K562 (cell line): ENCODE results near the gene SERINC3. TPM values are rescaled to one million over a fixed set of nuclear protein-coding genes. Genes with fewer than 3 reads are reported as not detected.
A peak's percentile ranks its signal among the peaks of the same experiment; 100 is the strongest.

ENCODE experiments used
- JUND ChIP-seq, 2 experiments: IDR thresholded peaks; 2 replicates in 1 of 2; 3 replicates in 1 of 2; pipeline ENCODE4 v1.6.1; 2011; ENCODE audit warnings: borderline replicate concordance in 2 of 2, low read depth in 2 of 2, low read length in 2 of 2, improper control_type of control experiment in 1 of 2, missing biosample characterization in 1 of 2, missing genetic modification characterization in 1 of 2, missing genetic modification reagents in 1 of 2
- MED1 ChIP-seq: sonication (generic); formaldehyde crosslinking; IDR thresholded peaks from 2 replicates; pipeline ENCODE4 v1.8.1; 2023; ENCODE audit warnings: missing genetic modification reagents, borderline replicate concordance
- NFXL1 ChIP-seq: fragments of 450-650 bp; formaldehyde crosslinking; IDR thresholded peaks from 2 replicates; pipeline ENCODE4 v1.4.0; 2021; ENCODE audit warnings: mild to moderate bottlenecking
- RFX7 ChIP-seq: fragments of 250-450 bp; sonication (Bioruptor Pico); IDR thresholded peaks from 2 replicates; pipeline ENCODE4 v1.5.1; 2021; ENCODE audit warnings: mild to moderate bottlenecking
- SP1 ChIP-seq: sonication (generic); formaldehyde crosslinking; IDR thresholded peaks from 2 replicates; pipeline ENCODE4 v1.8.1; 2022; ENCODE audit warnings: mild to moderate bottlenecking, missing genetic modification reagents
- SRF ChIP-seq, 2 experiments: fragments of 250-450, 450-650 bp in 1 of 2; sonication (Bioruptor Pico) in 1 of 2; sonication (generic) in 1 of 2; formaldehyde crosslinking; IDR thresholded peaks; 2 replicates each; pipeline versions ENCODE4 v1.5.0 to v1.5.1; 2020 to 2022; ENCODE audit warnings: mild to moderate bottlenecking in 1 of 2, missing genetic modification reagents in 1 of 2
- YBX1 ChIP-seq: fragments of 450-650 bp; IDR thresholded peaks from 2 replicates; pipeline ENCODE4 v1.7.1; 2016; ENCODE audit warnings: mild to moderate bottlenecking
- ZEB2 ChIP-seq: fragments of 450-650 bp; IDR thresholded peaks from 2 replicates; pipeline ENCODE4 v1.6.1; 2016
- ZNF436 ChIP-seq: fragments of 250-450, 450-650 bp; sonication (Bioruptor Pico); formaldehyde crosslinking; IDR thresholded peaks from 2 replicates; pipeline ENCODE4 v1.7.0; 2020; ENCODE audit warnings: mild to moderate bottlenecking
- polyA plus RNA-seq, 8 experiments: library from polyadenylated mRNA; depleted of rRNA in 4 of 8; stranded (reverse) in 5 of 8; unstranded in 3 of 8; fragments of >200 nt; fragmentation: Nextera tagmentation in 2 of 8; fragmentation: Illumina TruSeq in 1 of 8; extraction: Ambion mirVana in 2 of 8; extraction: Trizol in 1 of 8; gene quantifications; 2 replicates each; pipeline versions ENCODE4 v1.2.1 to v1.2.3, GENCODE V29; 2011 to 2014; ENCODE audit warnings: inconsistent platforms in 1 of 8, missing spikeins in 1 of 8
- total RNA-seq, 7 experiments: library from RNA; depleted of rRNA in 6 of 7; stranded (reverse); fragments of >200 nt in 6 of 7; fragmentation: Illumina TruSeq in 2 of 7; extraction: Trizol in 2 of 7; gene quantifications; 2 replicates each; pipeline versions ENCODE4 v1.2.1 to v1.2.3, GENCODE V29; 2011 to 2021; ENCODE audit warnings: low replicate concordance in 1 of 7
- TF ChIP-seq, protein P1 (sequence below): fragments of 150-350 bp; conservative IDR thresholded peaks from 2 replicates; pipeline ENCODE4 v1.6.1; 2014; ENCODE audit warnings: low read length
- TF ChIP-seq, protein P2 (sequence below), 2 experiments: fragments of 450-650 bp; IDR thresholded peaks; 2 replicates each; pipeline ENCODE4 v1.6.1; 2016
- TF ChIP-seq, protein P3 (sequence below), 2 experiments: fragments of 450-650 bp; IDR thresholded peaks; 2 replicates each; pipeline ENCODE4 v1.6.1; 2016; ENCODE audit warnings: mild to moderate bottlenecking in 2 of 2, borderline replicate concordance in 1 of 2, low read depth in 1 of 2, moderate library complexity in 1 of 2

The SERINC3 gene
- total and polyA plus RNA-seq, 9 of the 15 experiments (the other 6 are each of a cell fraction or from before 2014, with no cell fraction given), result 24.7 to 107 (median 48.8) TPM

DNA sequence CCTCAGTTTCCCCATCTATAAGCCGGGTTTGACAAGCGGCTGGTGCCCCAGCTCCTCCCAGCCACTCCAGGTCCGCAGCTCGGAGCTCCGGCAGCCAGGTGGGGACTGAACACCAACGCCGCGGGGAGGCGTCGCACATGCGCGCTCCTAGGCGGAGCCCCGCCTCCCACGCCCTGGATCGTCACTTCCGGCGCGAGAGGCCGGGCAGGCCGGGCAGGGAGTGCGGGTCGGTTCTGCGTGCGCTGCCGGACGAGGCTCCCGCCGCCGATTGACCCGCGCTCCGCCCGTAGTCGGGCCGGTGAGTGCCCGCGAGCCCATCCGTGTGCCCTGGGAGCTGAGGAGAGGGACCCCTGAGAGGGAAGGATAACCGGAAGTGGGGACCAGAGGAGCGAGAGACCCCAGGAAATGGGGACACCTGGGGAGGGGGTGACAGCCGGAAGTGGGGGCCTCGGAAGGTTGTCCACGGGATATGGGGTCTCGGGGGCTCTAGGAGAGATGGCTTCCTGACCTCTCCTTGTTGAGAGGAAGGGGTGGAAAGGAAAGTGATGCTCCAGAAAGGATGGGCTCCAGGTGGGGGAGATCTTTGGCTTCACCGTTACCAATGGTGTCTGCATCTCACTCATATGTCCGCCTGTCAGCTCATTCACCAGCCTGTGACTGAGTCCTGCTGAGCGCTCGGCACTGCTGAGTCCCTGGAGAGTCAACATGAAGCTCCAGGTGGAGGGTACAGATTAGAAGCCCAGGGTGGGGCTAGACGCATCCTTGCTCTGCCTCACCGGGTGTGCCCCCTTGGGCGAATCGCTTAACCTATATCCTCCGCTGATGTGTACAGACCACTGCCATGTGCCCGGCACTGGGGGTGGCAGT, 45.9 kb downstream of the SERINC3 start, which contains the start of gene TTPAL (continued):
- peak; percentile 51; the same call in 1 of the 2 replicates for TF ChIP-seq JUND (IDR thresholded peaks at IDR 0.05; ENCODE audit: borderline replicate concordance, low read depth, low read length)
- no peak; the same call in 2 of the 3 replicates for TF ChIP-seq JUND (tag; IDR thresholded peaks at IDR 0.05; ENCODE audit: borderline replicate concordance, low read depth, low read length)
- TF ChIP-seq, protein P1, sequence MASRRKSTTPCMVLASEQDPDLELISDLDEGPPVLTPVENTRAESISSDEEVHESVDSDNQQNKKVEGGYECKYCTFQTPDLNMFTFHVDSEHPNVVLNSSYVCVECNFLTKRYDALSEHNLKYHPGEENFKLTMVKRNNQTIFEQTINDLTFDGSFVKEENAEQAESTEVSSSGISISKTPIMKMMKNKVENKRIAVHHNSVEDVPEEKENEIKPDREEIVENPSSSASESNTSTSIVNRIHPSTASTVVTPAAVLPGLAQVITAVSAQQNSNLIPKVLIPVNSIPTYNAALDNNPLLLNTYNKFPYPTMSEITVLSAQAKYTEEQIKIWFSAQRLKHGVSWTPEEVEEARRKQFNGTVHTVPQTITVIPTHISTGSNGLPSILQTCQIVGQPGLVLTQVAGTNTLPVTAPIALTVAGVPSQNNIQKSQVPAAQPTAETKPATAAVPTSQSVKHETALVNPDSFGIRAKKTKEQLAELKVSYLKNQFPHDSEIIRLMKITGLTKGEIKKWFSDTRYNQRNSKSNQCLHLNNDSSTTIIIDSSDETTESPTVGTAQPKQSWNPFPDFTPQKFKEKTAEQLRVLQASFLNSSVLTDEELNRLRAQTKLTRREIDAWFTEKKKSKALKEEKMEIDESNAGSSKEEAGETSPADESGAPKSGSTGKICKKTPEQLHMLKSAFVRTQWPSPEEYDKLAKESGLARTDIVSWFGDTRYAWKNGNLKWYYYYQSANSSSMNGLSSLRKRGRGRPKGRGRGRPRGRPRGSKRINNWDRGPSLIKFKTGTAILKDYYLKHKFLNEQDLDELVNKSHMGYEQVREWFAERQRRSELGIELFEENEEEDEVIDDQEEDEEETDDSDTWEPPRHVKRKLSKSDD, result no peak
- TF ChIP-seq ZEB2, result no peak; the same call in 1 of the 2 replicates
- TF ChIP-seq YBX1, result no peak
- 0 out of 4 replicates have a peak, but pooled peaks of 1 of the 2 experiments have one; percentile 40 for TF ChIP-seq SRF (CRISPR knock-in tag; IDR thresholded peaks at IDR 0.05)
- no peak for TF ChIP-seq RFX7
- TF ChIP-seq, protein P2, sequence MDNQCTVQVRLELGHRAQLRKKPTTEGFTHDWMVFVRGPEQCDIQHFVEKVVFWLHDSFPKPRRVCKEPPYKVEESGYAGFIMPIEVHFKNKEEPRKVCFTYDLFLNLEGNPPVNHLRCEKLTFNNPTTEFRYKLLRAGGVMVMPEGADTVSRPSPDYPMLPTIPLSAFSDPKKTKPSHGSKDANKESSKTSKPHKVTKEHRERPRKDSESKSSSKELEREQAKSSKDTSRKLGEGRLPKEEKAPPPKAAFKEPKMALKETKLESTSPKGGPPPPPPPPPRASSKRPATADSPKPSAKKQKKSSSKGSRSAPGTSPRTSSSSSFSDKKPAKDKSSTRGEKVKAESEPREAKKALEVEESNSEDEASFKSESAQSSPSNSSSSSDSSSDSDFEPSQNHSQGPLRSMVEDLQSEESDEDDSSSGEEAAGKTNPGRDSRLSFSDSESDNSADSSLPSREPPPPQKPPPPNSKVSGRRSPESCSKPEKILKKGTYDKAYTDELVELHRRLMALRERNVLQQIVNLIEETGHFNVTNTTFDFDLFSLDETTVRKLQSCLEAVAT (IDR thresholded peaks at IDR 0.05), result no peak
- TF ChIP-seq MED1, result no peak
- TF ChIP-seq, protein P3, sequence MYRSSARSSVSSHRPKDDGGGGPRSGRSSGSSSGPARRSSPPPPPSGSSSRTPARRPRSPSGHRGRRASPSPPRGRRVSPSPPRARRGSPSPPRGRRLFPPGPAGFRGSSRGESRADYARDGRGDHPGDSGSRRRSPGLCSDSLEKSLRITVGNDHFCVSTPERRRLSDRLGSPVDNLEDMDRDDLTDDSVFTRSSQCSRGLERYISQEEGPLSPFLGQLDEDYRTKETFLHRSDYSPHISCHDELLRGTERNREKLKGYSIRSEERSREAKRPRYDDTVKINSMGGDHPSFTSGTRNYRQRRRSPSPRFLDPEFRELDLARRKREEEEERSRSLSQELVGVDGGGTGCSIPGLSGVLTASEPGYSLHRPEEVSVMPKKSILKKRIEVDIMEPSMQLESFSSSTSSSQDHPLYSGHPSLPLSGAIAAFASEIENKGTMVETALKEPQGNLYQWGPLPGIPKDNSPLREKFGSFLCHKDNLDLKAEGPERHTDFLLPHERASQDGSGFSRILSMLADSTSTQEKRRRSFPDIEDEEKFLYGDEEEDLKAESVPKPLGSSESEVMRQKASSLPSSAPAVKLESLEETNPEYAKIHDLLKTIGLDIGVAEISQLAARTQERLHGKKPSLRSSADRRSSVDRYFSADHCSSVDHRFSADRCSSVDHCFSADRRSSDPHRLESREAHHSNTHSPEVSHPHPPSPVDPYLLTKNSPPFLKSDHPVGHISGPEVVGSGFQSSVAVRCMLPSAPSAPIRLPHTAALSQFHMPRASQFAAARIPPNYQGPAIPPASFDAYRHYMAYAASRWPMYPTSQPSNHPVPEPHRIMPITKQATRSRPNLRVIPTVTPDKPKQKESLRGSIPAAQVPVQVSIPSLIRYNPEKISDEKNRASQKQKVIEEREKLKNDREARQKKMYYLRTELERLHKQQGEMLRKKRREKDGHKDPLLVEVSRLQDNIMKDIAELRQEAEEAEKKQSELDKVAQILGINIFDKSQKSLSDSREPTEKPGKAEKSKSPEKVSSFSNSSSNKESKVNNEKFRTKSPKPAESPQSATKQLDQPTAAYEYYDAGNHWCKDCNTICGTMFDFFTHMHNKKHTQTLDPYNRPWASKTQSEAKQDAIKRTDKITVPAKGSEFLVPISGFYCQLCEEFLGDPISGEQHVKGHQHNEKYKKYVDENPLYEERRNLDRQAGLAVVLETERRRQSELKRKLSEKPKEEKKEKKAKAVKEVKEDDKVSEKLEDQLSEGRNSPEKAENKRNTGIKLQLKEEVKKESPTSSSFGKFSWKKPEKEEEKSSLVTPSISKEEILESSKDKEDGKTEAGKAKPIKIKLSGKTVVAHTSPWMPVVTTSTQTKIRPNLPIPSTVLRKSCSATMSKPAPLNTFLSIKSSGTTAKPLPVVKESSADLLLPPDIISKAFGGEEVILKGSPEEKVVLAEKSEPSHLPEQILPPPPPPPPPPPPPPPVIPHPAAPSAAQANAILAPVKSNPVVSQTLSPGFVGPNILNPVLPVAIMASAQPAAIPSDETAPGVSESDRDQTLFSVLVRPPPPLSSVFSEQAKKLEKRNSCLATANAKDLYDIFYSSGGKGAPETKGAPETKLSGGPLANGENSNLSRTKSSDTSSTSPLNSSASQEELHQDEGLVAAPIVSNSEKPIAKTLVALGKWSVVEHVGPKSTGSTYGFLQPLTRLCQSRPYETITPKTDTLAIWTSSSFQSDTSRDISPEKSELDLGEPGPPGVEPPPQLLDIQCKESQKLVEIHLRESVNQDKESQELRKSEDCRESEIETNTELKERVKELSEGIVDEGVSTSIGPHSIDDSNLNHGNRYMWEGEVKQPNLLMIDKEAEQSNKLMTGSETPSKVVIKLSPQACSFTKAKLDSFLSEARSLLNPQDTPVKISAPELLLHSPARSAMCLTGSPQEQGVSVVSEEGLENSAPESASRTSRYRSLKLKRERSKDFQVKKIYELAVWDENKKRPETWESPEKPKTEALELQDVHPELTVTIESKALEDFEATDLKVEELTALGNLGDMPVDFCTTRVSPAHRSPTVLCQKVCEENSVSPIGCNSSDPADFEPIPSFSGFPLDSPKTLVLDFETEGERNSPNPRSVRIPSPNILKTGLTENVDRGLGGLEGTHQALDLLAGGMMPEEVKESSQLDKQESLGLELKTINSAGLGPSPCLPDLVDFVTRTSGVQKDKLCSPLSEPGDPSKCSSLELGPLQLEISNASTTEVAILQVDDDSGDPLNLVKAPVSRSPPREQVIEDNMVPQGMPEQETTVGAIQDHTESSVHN (IDR thresholded peaks at IDR 0.05; ENCODE audit: borderline replicate concordance in 1 of 2, low read depth in 1 of 2), result no peak
- no peak for TF ChIP-seq ZNF436
- peak; percentile 73 for TF ChIP-seq SP1
- no peak for TF ChIP-seq NFXL1
